ENCODE results near the gene HAUS2.

DNA sequence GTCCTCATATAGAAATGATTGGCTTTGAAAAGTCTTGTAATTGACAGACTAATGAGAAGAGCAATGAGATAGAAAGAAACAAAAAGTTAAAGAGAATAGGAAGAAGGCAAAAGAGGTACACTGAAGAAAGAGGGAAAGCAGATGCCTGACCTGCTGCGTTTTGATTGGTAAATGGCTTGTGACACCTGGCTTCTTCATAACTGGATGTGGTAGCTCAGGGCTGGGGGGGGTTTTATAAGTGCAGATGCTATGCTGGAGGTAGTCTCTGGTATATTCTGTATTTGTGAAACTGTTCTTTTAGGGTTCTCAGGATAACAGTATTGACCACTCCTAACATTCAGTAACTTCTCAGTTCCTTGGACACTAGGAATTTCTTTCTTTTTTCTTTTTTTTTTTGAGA, 28.1 kb downstream of the HAUS2 start:
- TF ChIP-seq, protein P1, sequence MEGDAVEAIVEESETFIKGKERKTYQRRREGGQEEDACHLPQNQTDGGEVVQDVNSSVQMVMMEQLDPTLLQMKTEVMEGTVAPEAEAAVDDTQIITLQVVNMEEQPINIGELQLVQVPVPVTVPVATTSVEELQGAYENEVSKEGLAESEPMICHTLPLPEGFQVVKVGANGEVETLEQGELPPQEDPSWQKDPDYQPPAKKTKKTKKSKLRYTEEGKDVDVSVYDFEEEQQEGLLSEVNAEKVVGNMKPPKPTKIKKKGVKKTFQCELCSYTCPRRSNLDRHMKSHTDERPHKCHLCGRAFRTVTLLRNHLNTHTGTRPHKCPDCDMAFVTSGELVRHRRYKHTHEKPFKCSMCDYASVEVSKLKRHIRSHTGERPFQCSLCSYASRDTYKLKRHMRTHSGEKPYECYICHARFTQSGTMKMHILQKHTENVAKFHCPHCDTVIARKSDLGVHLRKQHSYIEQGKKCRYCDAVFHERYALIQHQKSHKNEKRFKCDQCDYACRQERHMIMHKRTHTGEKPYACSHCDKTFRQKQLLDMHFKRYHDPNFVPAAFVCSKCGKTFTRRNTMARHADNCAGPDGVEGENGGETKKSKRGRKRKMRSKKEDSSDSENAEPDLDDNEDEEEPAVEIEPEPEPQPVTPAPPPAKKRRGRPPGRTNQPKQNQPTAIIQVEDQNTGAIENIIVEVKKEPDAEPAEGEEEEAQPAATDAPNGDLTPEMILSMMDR (IDR thresholded peaks at IDR 0.05) = no peak
- TF ChIP-seq POLR2A (IDR thresholded peaks at IDR 0.05) = no peak
